Measurements from ENCODE around the gene ASB7.
"Not testable (repeated sequence)": the region's sequence is repeated elsewhere in the genome, so short reads cannot be mapped to it uniquely, and the experiment has no call there.

Gene ASB7

GRCh38 chr15:100602064-100602822 lies at the start of gene ASB7, which contains the start of gene LINS1:
Gene ASB7 (plus strand): TSS chr15:100602589. CDS start chr15:100612217, 9,628 bp downstream.
Gene LINS1 (minus strand): TSS chr15:100602184. CDS start chr15:100580842, 21,342 bp downstream.
- DNase-seq (ENCODE audit: low read depth) = peak; percentile 100

- DNase-seq (ENCODE audit: low read depth) = no peak
Measured at GRCh38 chr15:100553468-100553867, 48.9 kb upstream of the ASB7 start.

- DNase-seq (ENCODE audit: low read depth) = no peak
Measured at GRCh38 chr15:100558771-100559254, 43.6 kb upstream of the ASB7 start.

GRCh38 chr15:100559330-100559729 lies 43.1 kb upstream of the ASB7 start:
- peak; percentile 87 for DNase-seq (ENCODE audit: low read depth)

- no peak for DNase-seq (ENCODE audit: low read depth)
Measured at GRCh38 chr15:100560323-100560722, 42.1 kb upstream of the ASB7 start.

- DNase-seq (ENCODE audit: low read depth) = no peak
Measured at GRCh38 chr15:100565591-100565990, 36.8 kb upstream of the ASB7 start.

- no peak for DNase-seq (ENCODE audit: low read depth)
Measured at GRCh38 chr15:100566850-100567628, 35.4 kb upstream of the ASB7 start.

- no peak for DNase-seq (ENCODE audit: low read depth)
Measured at GRCh38 chr15:100569391-100569790, 33.0 kb upstream of the ASB7 start.

GRCh38 chr15:100570275-100570674 lies 32.1 kb upstream of the ASB7 start:
- no peak for DNase-seq (ENCODE audit: low read depth)

GRCh38 chr15:100570735-100571313 lies 31.6 kb upstream of the ASB7 start:
- DNase-seq (ENCODE audit: low read depth) = no peak

- DNase-seq (ENCODE audit: low read depth) = no peak
Measured at GRCh38 chr15:100571592-100572167, 30.7 kb upstream of the ASB7 start.

- peak; percentile 17 for DNase-seq (ENCODE audit: low read depth)
Measured at GRCh38 chr15:100572362-100572983, 29.9 kb upstream of the ASB7 start.

GRCh38 chr15:100573526-100573925 lies 28.9 kb upstream of the ASB7 start:
- DNase-seq (ENCODE audit: low read depth) = no peak

GRCh38 chr15:100580414-100580813 lies 22.0 kb upstream of the ASB7 start:
- no peak for DNase-seq (ENCODE audit: low read depth)

- peak; percentile 17 for DNase-seq (ENCODE audit: low read depth)
Measured at GRCh38 chr15:100588638-100589242, 13.6 kb upstream of the ASB7 start.

GRCh38 chr15:100591163-100591562 lies 11.2 kb upstream of the ASB7 start:
- DNase-seq (ENCODE audit: low read depth) = not testable (repeated sequence)

- DNase-seq (ENCODE audit: low read depth) = no peak
Measured at GRCh38 chr15:100591835-100592234, 10.6 kb upstream of the ASB7 start.

GRCh38 chr15:100592898-100593297 lies 9.5 kb upstream of the ASB7 start:
- DNase-seq (ENCODE audit: low read depth) = peak; percentile 94

GRCh38 chr15:100593431-100593830 lies 9.0 kb upstream of the ASB7 start:
- DNase-seq (ENCODE audit: low read depth) = no peak

GRCh38 chr15:100595964-100596363 lies 6.4 kb upstream of the ASB7 start:
- no peak for DNase-seq (ENCODE audit: low read depth)

- DNase-seq (ENCODE audit: low read depth) = no peak
Measured at GRCh38 chr15:100596792-100597191, 5.6 kb upstream of the ASB7 start.

All from iris pigment epithelial cell (primary cell).